ENCODE data around the gene WDFY2.
"Not testable (repeated sequence)": the region's sequence is repeated elsewhere in the genome, so short reads cannot be mapped to it uniquely, and the experiment has no call there.

Gene WDFY2

GRCh38 chr13:51583875-51584730 is at the start of gene WDFY2:
WDFY2 (plus strand) TSS chr13:51584462; CDS start chr13:51584688, 226 bp downstream.
- peak; percentile 100 for DNase-seq (ENCODE audit: low spot score)

GRCh38 chr13:51538591-51539179 is 45.6 kb upstream of the WDFY2 start:
- DNase-seq (ENCODE audit: low spot score), result no peak

- no peak for DNase-seq (ENCODE audit: low spot score)
Measured at GRCh38 chr13:51539887-51540286, 44.4 kb upstream of the WDFY2 start.

GRCh38 chr13:51541037-51541436 is 43.2 kb upstream of the WDFY2 start:
- no peak for DNase-seq (ENCODE audit: low spot score)

GRCh38 chr13:51541809-51542258 is 42.4 kb upstream of the WDFY2 start:
- DNase-seq (ENCODE audit: low spot score), result peak; percentile 63

GRCh38 chr13:51542346-51543242 is 41.7 kb upstream of the WDFY2 start:
- no peak for DNase-seq (ENCODE audit: low spot score)

GRCh38 chr13:51545446-51545845 is 38.8 kb upstream of the WDFY2 start:
- not testable (repeated sequence) for DNase-seq (ENCODE audit: low spot score)

GRCh38 chr13:51547425-51548176 is 36.7 kb upstream of the WDFY2 start:
- DNase-seq (ENCODE audit: low spot score), result no peak

GRCh38 chr13:51549050-51549449 is 35.2 kb upstream of the WDFY2 start:
- DNase-seq (ENCODE audit: low spot score), result peak; percentile 66

GRCh38 chr13:51549593-51549992 is 34.7 kb upstream of the WDFY2 start:
- peak; percentile 35 for DNase-seq (ENCODE audit: low spot score)

- DNase-seq (ENCODE audit: low spot score), result no peak
Measured at GRCh38 chr13:51550151-51550550, 34.1 kb upstream of the WDFY2 start.

- no peak for DNase-seq (ENCODE audit: low spot score)
Measured at GRCh38 chr13:51551416-51551815, 32.8 kb upstream of the WDFY2 start.

- no peak for DNase-seq (ENCODE audit: low spot score)
Measured at GRCh38 chr13:51552027-51552426, 32.2 kb upstream of the WDFY2 start.

GRCh38 chr13:51553531-51553930 is 30.7 kb upstream of the WDFY2 start:
- no peak for DNase-seq (ENCODE audit: low spot score)

- no peak for DNase-seq (ENCODE audit: low spot score)
Measured at GRCh38 chr13:51556740-51557139, 27.5 kb upstream of the WDFY2 start.

- no peak for DNase-seq (ENCODE audit: low spot score)
Measured at GRCh38 chr13:51557438-51557837, 26.8 kb upstream of the WDFY2 start.

- peak; percentile 76 for DNase-seq (ENCODE audit: low spot score)
Measured at GRCh38 chr13:51557875-51558612, 26.2 kb upstream of the WDFY2 start.

GRCh38 chr13:51559946-51560735 is 24.1 kb upstream of the WDFY2 start:
- DNase-seq (ENCODE audit: low spot score), result no peak

GRCh38 chr13:51562011-51562671 is 22.1 kb upstream of the WDFY2 start:
- DNase-seq (ENCODE audit: low spot score), result peak; percentile 38

- no peak for DNase-seq (ENCODE audit: low spot score)
Measured at GRCh38 chr13:51564252-51564651, 20.0 kb upstream of the WDFY2 start.

Data from kidney tubule cell (primary cell).